ENCODE data around the gene SLC7A9.
"Not testable (repeated sequence)": the region's sequence is repeated elsewhere in the genome, so short reads cannot be mapped to it uniquely, and the experiment has no call there.

Gene SLC7A9

DNA sequence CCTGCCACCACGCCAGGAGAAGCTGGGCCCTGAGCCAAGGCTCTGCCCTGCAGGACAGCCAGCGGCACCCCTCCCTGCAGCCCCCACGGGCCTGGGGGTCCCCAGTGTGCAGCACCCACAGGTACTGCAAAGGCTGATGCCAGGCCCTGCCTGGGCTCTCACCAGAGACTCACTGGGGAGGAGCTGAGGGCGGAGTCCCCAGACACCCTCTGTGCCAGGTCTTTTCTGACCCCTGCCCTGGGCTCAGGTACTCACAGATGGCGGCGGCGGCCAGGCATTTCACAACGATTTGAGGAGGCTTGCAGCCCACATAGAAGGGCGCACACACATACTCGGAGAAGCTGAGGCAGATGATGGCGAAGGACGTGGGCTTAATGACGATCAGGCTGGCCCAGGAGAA lies 5.7 kb downstream of the SLC7A9 start:
- DNase-seq (ENCODE audit: low spot score) = no peak

DNA sequence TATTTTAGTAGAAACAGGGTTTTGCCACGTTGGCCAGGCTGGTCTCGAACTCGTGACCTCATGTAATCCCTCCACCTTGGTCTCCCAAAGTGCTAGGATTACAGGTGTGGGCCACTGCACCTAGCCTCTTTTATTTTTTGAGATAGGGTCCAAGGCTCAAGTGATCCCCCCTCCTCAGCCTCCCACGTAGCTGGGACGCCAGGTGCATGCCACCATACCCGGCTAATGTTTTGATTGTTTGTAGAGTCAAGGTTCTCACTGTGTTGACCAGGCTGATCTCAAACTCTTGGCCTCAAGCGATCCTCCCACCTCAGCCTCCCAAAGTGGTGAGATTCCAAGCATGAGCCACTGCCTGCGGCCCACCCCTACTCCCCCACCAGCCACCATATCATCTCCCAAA lies 6.3 kb downstream of the SLC7A9 start:
- DNase-seq (ENCODE audit: low spot score) = no peak

DNA sequence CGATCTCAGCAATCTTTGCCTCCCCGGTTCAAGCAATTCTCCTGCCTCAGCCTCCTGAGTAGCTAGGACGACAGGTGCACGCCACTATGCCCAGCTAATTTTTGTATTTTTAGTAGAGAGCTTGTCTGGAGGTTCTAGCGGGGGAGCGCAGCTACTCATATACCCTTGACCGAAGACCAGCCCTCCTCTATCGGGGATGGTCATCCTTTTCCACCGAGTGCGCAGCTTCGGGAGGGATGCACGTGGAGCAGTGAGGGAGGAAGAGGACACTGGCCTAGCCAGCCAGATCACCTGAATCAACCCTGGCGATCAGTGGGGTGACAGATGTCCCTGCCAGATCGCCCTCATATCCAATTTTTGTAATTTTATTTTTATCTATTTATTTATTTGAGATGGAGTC lies 6.8 kb downstream of the SLC7A9 start:
- DNase-seq (ENCODE audit: low spot score) = no peak

DNA sequence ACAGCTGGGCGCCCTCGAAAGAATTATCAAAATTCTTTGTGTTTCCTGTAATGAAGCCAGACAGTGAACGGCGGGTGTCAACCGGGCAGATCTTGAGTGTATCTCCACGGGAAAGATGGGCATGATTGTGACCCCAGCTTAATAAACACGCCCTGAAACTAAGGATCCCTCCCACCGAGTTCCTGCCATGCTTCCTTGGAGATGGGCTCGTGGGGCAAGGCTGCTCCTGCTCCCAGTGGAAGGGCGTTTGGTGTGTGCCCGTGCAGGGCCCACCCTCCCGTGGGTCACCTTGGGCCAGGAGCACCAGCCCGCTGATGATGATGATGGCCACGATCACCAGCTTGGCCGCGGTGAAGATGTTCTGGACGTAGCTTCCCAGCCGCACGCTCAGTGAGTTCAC lies 7.4 kb downstream of the SLC7A9 start:
- DNase-seq (ENCODE audit: low spot score) = no peak

DNA sequence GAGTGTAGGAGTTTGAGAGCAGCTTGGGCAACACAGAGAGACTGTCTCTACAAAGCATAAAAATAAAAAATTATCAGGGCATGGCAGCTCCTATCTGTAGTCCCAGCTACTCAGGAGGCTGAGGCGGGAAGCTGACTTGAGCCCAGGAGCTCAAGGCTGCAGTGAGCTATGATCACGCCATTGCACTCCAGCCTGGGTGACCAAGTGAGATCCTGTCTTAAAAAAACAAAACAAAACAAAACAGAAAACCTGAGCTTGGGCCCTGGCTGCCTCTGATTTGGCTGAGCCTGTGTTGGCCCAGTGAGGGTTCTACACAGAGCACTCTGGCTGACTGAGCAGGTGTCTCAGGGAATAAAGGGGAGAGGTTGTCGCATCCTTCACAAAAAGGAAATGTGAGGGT lies 8.0 kb downstream of the SLC7A9 start:
- DNase-seq (ENCODE audit: low spot score) = no peak

DNA sequence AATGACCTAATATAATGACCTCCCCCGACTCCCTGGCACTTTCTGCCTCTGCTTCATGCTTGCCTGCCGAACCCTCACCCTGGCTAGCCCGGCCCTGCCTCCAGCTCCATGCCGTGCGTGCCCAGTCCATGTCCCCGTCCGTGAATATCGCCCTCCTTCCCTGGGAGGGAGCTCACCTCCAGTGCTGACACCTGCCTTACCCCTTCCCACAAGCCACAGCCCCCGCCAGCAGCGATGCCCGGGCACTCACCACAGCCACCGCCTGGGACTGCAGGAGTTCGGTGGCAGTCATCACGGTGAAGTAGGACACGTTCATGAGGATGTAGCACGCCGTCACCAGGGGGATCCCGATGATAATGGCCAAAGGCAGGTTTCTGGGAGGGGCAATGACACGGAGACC lies 10.0 kb downstream of the SLC7A9 start:
- no peak for DNase-seq (ENCODE audit: low spot score)

DNA sequence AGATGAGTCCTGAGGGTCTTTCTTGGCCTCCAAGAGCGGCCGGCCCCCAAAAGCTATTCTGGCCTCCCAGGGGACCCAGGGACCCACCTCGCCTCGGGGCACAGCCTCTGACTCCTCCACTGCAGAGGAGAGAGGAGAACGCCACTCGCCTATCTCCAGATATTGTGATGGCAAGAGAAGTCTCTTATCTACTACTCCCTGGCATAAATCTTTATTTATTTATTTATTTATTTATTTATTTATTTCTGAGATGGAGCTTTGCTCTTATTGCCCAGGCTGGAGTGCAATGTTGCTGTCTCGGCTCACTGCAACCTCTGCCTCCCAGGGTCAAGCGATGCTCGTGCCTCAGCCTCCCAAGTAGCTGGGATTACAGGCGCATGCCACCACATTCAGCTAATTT lies 11.0 kb downstream of the SLC7A9 start:
- no peak for DNase-seq (ENCODE audit: low spot score)

DNA sequence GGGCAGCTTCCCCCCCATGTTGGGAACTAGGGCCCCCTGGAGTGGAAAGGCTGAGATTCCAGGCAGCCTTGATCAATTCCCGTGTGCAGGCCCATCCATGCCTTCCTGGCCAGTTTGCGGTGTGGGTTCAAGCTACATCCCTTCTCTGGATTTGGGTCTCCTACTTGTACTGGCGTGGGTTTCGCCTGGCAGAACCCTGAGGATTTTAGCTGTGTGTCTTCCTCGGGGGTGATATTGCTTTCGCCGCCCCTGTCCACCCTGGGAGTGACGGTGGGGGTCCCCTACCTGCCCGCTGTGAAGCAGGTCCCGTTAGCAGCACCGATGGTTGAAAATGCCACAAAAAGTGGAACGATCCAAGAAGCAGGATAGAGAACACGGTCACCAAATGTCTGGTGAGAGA lies 11.4 kb downstream of the SLC7A9 start:
- no peak for DNase-seq (ENCODE audit: low spot score)

DNA sequence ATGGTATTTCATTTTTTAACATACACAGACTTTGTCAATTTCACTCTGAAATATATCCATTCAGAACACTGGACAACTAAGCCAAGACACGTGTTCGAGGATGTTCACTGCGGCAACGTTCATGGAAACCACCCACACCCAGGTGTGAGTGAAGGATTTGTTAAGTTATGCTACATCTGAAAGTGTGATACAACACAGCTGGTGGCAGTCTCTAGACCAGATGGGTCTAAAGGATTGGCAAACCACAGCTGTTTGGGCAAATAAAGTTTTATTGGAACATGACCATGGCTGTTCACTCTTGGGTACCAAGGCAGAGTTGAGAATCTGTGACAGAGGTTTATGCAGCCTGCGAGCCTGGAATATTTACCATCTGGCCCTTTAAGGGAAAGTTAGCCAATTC lies 12.0 kb downstream of the SLC7A9 start:
- no peak for DNase-seq (ENCODE audit: low spot score)

DNA sequence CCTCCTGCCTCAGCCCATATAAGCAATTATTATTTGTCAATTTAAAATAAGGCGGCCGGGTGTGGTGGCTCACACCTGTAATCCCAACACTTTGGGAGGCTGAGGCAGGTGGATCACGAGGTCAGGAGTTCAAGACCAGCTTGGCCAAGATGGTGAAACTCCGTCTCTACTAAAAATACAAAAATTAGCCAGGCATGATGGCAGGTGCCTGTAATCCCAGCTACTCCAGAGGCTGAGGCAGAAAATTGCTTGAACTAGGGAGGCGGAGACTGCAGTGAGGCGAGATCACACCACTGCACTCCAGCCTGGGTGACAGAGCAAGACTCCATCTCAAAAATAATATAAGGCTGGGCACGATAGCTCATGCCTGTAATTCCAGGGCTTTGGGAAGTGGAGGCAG lies 12.7 kb downstream of the SLC7A9 start:
- not testable (repeated sequence) for DNase-seq (ENCODE audit: low spot score)

DNA sequence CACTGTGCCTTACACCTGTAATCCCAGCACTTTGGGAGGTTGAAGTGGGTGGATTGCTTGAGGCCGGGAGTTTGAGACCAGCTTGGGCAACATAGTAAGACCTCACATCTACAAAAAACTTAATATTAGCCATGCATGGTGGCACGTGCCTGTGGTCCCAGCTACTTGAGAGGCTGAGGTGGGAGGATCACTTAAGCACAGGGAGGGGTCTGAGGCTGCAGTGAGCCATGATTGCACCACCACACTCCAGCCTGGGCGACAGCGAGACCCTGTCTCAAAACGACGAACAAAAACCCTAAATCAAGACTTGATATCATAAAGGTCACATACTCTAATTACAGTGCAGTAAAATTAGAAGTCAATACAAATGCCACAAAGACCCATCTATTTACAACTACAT lies 17.4 kb downstream of the SLC7A9 start:
- DNase-seq (ENCODE audit: low spot score) = no peak

DNA sequence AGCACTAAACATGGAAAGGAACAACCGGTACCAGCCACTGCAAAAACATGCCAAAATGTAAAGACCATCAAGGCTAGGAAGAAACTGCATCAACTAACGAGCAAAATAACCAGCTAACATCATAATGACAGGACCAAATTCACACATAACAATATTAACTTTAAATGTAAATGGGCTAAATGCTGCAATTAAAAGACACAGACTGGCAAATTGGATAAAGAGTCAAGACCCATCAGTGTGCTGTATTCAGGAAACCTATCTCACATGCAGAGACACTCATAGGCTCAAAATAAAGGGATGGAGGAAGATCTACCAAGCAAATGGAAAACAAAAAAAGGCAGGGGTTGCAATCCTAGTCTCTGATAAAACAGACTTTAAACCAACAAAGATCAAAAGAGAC lies 21.5 kb downstream of the SLC7A9 start:
- not testable (repeated sequence) for DNase-seq (ENCODE audit: low spot score)

DNA sequence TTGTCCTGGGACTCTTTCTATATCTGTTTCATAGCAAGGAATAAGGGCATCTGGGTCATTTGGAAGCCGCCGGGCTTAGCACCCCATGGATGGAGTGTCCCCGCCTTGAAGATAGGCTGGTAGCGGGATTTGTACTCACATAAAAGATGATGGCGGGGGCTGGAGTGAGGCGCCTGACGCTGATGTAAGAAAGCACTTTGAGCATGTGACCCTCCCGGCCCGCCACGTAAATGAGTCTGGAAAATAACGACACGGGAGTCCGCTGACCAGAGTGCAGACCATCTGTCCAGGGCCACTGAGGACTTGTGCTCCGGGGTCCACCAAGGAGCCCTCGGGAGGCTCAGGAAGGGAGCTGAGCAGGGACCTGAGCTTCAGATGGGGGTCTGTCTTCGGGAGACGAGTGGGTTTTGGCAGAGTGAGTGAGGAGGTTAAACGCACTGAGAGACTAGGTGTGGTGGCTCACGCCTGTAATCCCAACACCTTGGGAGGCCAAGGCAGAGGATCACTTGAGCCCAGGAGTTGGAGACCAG lies 25.8 kb downstream of the SLC7A9 start:
- DNase-seq (ENCODE audit: low spot score) = no peak

DNA sequence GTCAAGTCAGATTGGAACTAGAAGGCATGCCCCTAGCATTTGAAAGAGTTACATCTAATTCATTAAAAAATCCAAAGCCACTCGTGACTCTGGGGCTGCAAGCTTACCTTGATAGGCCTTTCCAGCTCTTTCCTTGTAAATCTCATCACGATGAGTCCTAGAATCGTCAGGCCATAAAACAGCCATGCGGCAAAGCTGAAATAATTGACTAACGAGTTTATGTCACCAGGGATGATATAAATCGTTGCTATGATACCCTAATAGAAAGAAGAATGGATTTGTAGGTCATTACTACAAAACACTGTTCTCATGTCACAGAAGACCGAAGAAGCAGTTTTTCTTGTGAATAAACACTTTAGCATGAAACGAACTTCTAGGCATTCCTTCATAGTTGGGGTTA lies 27.5 kb downstream of the SLC7A9 start:
- no peak for DNase-seq (ENCODE audit: low spot score)

DNA sequence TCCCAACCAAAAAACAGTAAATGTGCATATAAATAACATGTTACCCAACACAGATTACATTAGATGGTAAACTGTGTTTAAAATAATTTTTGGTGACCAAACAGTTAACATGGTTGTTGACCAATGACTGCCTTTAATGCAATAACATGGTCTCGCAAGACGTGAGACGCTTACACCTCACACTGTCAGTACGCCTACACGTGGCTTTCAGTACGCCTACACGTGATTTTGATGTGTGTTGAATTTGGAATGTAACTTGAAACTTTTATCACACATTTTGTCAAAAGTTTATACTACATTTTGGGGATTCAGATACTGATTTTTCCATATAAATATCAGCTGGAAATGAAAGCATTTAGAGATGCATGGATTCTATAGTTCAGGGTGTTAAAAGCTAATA lies 32.0 kb downstream of the SLC7A9 start:
- DNase-seq (ENCODE audit: low spot score) = no peak

DNA sequence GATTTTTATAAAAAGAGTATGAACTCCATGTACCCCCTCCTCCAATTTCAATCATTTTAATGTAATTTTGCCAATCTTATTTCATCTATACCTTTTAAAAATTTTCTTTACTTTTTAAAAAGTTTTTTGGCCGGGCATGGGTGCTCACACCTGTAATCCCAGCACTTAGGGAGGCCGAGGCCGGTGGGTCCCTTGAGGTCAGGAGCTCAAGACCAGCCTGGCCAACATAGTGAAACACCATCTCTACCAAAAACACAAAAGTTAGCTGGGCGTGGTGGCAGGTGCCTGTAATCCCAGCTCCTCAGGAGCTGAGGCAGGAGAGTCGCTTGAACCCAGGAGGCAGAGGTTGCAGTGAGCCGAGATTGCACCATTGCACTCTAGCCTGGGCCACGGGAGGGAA lies 36.2 kb downstream of the SLC7A9 start:
- DNase-seq (ENCODE audit: low spot score) = not testable (repeated sequence)

DNA sequence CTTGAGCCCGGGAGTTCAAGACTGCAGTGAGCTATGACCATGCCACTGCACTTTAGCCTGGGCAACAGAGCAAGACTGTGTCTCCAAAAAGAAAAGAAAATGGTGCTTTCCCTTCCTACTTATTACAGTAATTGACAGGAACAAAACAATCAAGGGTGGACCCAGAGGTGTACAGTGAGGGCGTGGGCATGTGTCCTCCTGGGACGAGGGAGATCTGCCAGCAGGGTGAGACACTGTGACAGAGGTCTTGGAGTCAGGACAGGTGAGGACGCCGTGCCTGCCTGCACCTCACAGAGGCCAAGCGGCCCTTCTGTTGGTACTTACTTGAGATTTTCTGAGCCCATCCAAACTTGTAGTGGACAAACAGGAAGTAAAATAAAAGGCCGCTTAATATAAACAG lies 36.7 kb downstream of the SLC7A9 start:
- not testable (repeated sequence) for DNase-seq (ENCODE audit: low spot score)

DNA sequence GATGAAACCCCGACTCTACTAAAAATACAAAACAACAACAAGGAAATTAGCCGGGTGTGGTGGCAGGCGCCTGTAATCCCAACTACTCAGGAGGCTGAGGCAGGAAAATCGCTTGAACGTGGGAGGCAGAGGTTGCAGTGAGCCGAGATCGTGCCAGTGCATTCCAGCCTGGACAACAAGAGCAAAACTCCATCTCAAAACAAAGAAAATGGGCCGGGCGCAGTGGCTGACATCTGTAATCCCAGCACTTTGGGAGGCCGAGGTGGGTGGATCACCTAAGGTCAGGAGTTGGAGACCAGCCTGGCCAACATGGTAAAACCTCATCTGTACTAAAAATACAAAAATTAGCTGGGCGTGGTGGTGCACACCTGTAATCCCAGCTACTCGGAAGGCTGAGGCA lies 37.5 kb downstream of the SLC7A9 start:
- DNase-seq (ENCODE audit: low spot score) = not testable (repeated sequence)

DNA sequence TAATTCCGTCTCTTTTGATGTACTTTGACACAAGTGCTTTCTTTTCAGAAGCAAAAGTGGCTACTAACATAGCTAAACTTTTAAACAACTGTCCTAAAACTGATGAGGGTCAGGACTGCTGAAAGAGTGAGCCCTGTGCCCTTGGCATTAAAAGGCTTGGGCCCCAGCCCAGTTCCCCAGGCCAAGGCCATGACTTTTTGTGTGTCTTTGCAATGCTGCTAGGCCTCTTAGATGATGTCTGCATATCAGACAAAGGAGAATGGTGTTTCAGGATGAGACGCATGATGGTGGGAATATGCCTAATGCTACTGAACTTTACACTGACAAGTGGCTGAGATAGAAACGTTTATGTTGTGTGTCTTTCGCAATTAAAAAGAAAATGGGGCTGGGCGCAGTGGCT lies 38.0 kb downstream of the SLC7A9 start:
- no peak for DNase-seq (ENCODE audit: low spot score)

DNA sequence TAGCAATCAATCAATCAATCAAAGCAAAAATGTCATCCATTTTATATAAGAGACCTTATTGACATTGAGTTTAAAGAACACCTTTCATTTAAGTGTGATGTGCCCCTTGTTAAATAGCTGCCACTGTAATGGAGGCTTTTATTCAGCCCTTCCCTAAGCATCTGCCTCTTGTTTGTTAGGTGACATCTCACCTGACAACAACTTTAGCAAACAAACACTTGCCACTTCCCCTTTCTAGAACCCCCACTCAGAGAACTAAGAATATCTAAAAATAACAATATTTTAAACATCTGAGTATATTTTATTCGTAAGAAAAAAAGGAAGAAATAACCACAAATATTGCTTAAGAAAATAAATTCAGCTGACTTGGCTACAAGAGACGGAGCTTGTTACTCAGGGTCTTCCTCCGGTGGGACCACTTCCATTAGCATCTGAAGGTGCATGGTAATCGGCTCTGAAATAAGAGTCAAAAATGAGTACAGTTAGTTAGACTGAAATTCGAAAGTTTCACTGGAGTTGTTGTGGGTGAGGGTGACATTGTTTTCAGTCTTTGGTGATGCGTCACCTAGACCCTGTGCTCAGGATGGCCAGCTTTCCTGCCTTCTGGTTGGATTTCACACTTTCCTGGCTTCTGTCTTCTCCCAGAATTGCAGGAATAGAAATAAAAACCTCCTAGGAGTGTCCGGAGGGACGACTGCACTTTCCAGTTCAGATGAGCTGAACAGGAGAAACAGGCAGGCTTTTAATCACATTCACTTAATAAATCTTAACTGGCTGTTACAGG lies 39.1 kb downstream of the SLC7A9 start:
- no peak for DNase-seq (ENCODE audit: low spot score)

DNA sequence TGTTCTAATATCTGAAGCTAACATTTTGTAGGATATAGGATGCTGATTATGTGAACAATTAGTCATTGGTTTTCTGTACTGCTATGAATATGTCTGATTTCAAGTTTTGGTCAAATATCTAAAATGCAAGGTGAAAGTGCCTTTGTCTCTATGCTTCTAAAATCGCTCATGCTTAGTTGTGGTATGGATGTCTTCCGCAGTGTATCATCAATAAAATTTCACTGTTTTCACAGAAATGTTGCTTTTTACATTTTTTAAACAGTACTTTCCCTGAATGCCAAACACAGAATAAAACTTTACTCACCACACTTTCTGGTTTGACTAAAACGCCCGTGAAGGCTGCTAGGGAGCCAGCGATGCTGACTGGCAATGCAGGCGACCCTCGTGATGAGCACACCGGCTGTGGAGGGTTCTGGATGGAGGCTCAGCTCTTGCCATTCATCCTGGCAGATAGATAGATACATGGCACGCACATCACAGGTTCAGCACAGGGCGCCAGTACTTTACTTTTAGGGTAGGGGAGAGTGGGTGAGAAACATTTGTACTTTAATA lies 40.1 kb downstream of the SLC7A9 start:
- no peak for DNase-seq (ENCODE audit: low spot score)

DNA sequence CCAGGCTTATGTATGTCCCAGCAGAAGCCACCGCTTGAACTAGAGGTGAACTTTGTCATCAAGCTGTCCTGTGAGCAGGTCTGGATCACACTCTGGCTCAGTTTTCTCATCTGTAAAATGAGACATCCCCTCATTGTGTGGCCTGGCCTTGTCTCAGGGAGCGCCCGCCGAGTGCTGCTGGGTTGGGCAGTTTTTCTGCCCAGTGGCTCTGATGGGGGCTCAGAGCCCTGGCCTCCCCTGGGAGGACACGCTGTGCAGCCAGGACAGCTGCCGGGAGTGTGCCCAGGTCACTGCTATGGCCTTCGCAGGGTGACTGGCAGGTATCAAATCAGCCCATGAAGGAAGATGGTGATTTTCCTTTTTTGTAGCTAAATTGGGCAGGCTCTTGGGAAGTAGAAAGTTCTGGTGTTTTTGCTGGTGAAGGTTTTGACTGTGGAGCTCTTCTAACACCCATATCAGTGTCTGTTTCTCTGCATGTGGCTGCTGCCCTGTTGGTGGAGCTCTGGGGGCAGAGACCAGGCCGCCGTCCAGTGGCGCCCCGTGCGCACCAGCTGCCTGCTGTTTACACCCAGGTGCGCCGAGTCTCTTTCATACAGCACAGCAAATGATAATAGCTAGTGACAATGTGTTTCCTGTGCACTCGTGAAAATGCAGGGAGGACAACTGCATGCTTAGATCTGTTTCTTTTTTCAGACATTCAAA lies 40.8 kb downstream of the SLC7A9 start:
- no peak for DNase-seq (ENCODE audit: low spot score)

DNA sequence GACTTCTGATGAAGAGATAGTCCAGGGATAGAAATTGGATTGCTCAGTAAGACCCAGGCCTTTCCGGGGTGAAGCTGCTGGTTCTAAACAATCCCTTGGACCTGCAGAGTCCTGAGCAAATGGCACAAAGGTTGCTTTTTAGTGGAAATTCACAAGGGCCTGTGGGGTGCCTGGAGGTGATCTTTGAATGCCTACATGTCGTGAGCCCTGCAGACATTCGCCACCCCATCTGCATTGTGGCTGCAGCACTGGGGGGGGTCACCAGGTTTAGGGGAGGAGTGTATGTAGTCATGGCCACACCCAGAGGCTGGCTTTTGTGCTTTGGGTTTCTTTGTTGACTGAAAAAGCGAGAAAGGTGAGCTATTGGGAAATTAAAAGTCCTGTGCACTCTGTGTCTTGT lies 41.4 kb downstream of the SLC7A9 start:
- DNase-seq (ENCODE audit: low spot score) = no peak

Measured in hematopoietic multipotent progenitor cell treated with erythropoietin and hydrocortisone succinate and interleukin-3 and kit ligand, for 17 days (in vitro differentiated cells).